Uterus (tissue), 4 donors: Measurements from ENCODE around the gene KRTAP10-12. TPM values are rescaled to one million over a fixed set of nuclear protein-coding genes. Genes with fewer than 3 reads are reported as not detected.

Experiments used
- DNase-seq, 2 donors: peaks; one replicate each; pipeline ENCODE4 v3.0.0-alpha.2; 2019 to 2020
- H3K27ac ChIP-seq, 2 donors: fragments of 200-600 bp; sonication (generic); 1 replicate in 1 of 2; 2 replicates in 1 of 2; pipeline ENCODE4 v1.5.1; 2016 to 2018
- H3K27me3 ChIP-seq, 2 donors: fragments of 200-600 bp; sonication (generic); one replicate each; pipeline ENCODE4 v1.5.1; 2018 to 2019; ENCODE audit warnings: control low read depth in 1 of 2
- H3K36me3 ChIP-seq, 2 donors: fragments of 200-600 bp; sonication (generic); one replicate each; pipeline ENCODE4 v1.5.1; 2019; ENCODE audit warnings: control low read depth in 1 of 2
- H3K4me1 ChIP-seq, 2 donors: fragments of 200-600 bp; sonication (generic); one replicate each; pipeline ENCODE4 v1.5.1; 2018 to 2019; ENCODE audit warnings: control low read depth in 1 of 2
- H3K4me3 ChIP-seq, 2 donors: fragments of 200-600 bp; sonication (generic); 1 replicate in 1 of 2; 2 replicates in 1 of 2; pipeline ENCODE4 v1.5.1; 2018 to 2019; ENCODE audit warnings: mild to moderate bottlenecking in 1 of 2
- H3K9me3 ChIP-seq, 2 donors: fragments of 200-600 bp; sonication (generic); one replicate each; pipeline ENCODE4 v1.5.1; 2019; ENCODE audit warnings: control low read depth in 1 of 2
- CTCF ChIP-seq, 4 experiments: fragments of 200-600 bp in 2 of 4; fragments of 450-650 bp in 2 of 4; sonication (generic) in 2 of 4; IDR thresholded peaks; one replicate each; pipeline ENCODE4 v1.5.1; 2016 to 2019; ENCODE audit warnings: antibody characterized with exemption in 4 of 4, mild to moderate bottlenecking in 2 of 4, moderate library complexity in 1 of 4
- POLR2A ChIP-seq, 2 donors: fragments of 450-650 bp; IDR thresholded peaks; one replicate each; pipeline ENCODE4 v1.6.1; 2016; ENCODE audit warnings: antibody characterized with exemption in 2 of 2, mild to moderate bottlenecking in 1 of 2, moderate library complexity in 1 of 2
- intact Hi-C: fragments of 100-400 bp; cut with DNase I; formaldehyde crosslinking; loops from one replicate; pipeline ENCODE4 v1.15.1; 2023; ENCODE audit warnings: low total_unique reads
- total RNA-seq, 4 donors: library from RNA; depleted of rRNA in 3 of 4; stranded (reverse); fragments of >200 nt in 3 of 4; gene quantifications; one replicate each; pipeline versions ENCODE4 v1.1.0 to v1.2.4, GENCODE V29; 2014 to 2023
- donor health status: DM: yes; HTN: yes; CAD: no.

Gene KRTAP10-12
- total RNA-seq, 4 donors from 2014 or later: not detected

GRCh38 chr21:44664691-44665090 is 32.3 kb upstream of the KRTAP10-12 start:
- no peaks in the 10 kb centered on the region for H3K36me3 ChIP-seq
- no peak overlapping the region for H3K4me3 ChIP-seq
- intact Hi-C loops: no loop called here

GRCh38 chr21:44666401-44667320 is 30.3 kb upstream of the KRTAP10-12 start, which contains the start of gene KRTAP12-2:
TSS of gene KRTAP12-2 (minus strand) at chr21:44666927. CDS start at chr21:44666886, 41 bp downstream.
- Histone ChIP-seq H3K9me3 (peaks cover 0 to 5% of the 10 kb centered on the region in 2 donors), H3K36me3 (no peaks in the 10 kb centered on the region), H3K4me1 (no peaks in the 10 kb centered on the region), H3K27me3 (no peaks in the 10 kb centered on the region), H3K27ac (no peak within 1 kb of the TSS), H3K4me3 (no peak within 1 kb of the TSS)
- DNase-seq: no peak
- TF ChIP-seq POLR2A (IDR thresholded peaks at IDR 0.05): no peak
- no peak for TF ChIP-seq CTCF (IDR thresholded peaks at IDR 0.05)
- intact Hi-C loops: no loop called here

More at GRCh38 chr21:44664691-44665090, 32.3 kb upstream of the KRTAP10-12 start:
- Histone ChIP-seq H3K9me3 (no peaks in the 10 kb centered on the region), H3K27ac (no peak overlapping the region), H3K27me3 (peaks cover 0 to 3% of the 10 kb centered on the region in 2 donors), H3K4me1 (no peaks in the 10 kb centered on the region)
- DNase-seq: no peak
- TF ChIP-seq CTCF (IDR thresholded peaks at IDR 0.05): no peak
- no peak for TF ChIP-seq POLR2A (IDR thresholded peaks at IDR 0.05)

DNA sequence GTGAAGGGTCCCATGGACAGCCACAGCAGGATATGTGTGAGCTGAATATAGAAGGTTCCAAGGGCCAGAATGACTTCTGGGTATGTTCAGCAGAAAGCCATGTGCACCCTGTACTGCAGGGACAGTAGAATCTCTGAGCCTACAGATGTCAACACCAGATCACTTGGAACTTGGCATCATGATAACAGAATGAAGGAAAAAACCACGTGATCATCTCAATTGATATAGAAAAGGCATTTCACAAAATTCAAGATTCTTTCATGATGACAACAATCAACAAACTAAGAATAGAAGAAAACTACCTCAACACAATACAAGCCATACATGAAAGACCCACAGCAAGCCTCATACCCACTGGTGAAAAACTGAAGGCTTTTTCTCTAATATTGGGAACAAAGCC is 29.4 kb upstream of the KRTAP10-12 start:
- Histone ChIP-seq H3K4me1 (no peaks in the 10 kb centered on the region), H3K9me3 (peaks cover 0 to 6% of the 10 kb centered on the region in 2 donors), H3K27me3 (no peaks in the 10 kb centered on the region), H3K27ac (no peak overlapping the region), H3K36me3 (no peaks in the 10 kb centered on the region), H3K4me3 (no peak overlapping the region)
- intact Hi-C loops: no loop called here
- TF ChIP-seq CTCF (IDR thresholded peaks at IDR 0.05): no peak
- TF ChIP-seq POLR2A (IDR thresholded peaks at IDR 0.05): no peak
- no peak for DNase-seq

GRCh38 chr21:44670642-44671432 is 26.1 kb upstream of the KRTAP10-12 start:
- Histone ChIP-seq H3K4me3 (no peak overlapping the region), H3K4me1 (no peaks in the 10 kb centered on the region), H3K27me3 (no peaks in the 10 kb centered on the region), H3K27ac (no peak overlapping the region), H3K9me3 (peaks cover 0 to 6% of the 10 kb centered on the region in 2 donors), H3K36me3 (no peaks in the 10 kb centered on the region)
- no peak for DNase-seq
- intact Hi-C loops: no loop called here
- TF ChIP-seq CTCF (IDR thresholded peaks at IDR 0.05) (no peak), POLR2A (IDR thresholded peaks at IDR 0.05) (no peak)
